Glomerular visceral epithelial cell (primary cell): ENCODE results near the gene KLF7.
A peak's percentile ranks its signal among the peaks of the same experiment; 100 is the strongest.
"Not testable (repeated sequence)": the region's sequence is repeated elsewhere in the genome, so short reads cannot be mapped to it uniquely, and the experiment has no call there.

Experiments
- DNase-seq: peaks from one replicate; pipeline ENCODE4 v3.0.0-alpha.2; 2016; ENCODE audit errors: extremely low spot score

KLF7 gene

GRCh38 chr2:207066166-207066565 is 99.6 kb downstream of the KLF7 start:
- DNase-seq: no peak

DNA sequence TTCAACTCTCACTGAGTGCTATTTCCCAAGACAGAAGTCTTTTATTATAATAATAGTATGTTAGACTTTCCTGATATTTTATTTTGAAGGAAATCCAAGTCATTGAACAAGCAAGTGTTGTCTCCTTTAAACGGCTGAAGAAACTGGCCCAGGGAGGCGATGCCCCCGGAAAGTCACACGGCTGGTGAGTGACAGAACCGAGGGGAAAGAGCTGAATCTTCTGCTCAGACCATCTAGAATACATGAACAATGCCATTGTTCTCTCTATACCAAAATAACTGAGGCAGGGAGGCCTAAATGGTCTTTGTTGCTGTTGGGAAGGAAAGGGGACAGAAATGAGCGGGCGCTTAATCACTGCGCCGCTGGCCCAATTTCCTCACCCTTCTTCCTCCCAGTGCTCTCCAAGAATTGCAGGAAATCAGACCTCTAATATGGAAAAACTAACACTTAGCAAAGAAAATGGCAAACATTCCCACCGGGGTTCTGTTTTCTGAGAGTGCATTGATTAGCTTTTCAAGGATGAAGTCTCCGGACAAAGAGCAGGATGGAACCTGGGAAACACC is 101.5 kb downstream of the KLF7 start:
- DNase-seq: no peak

DNA sequence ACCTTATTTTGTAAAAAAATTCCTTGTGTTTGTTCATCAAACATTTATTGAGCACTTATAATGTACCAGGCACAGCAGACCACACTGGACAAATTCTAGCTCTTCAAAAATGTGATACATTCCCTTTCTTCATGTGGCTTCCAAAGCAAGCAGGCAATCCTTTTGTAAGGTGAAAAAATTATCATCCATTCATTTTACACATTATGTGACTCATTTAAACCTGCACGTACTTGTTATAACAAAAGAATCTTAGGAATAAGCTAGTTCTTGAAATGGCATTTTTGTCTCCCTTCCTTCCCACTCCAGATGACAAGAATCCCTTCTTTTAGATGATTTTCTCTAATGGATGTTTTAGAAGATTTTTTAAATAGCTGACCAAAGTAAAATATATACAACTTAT is 104.6 kb downstream of the KLF7 start:
- no peak for DNase-seq

DNA sequence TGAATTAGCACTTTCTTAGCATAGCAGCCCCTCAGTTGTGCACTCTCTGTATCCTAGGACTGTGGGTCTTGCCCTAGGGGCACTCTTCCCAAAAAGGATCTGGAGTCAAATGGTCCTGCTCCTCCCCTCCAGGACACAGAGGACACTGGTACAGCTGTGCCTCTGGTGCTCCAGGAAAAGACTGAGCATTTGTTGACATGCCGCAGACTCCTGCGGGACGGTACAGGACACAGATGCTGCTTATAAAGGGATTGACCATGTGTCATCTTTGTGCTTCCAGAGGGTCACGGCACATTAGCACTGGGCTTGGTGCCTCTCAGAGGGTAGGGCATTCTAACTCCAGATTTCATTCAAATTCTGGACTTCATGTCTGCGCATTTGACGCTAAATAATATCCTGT is 110.5 kb downstream of the KLF7 start:
- DNase-seq: no peak

DNA sequence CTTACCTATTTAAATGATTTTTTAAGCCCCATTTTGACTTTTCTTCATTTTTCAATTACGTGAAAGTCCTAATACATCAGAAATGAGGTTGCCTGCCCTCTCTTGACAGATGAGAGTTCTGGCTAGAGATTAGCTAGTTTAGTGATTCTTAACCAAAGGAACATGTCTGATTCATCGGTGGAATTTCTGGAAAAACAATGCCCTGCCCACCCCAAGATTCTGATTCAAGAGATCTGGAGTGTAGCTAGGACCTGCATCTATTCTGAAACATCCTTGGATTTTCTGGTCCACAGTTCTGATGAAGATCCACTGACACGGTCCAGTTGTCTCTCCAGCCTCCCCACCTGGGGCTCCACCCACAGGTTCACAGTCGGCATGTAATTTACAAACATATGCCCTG is 111.2 kb downstream of the KLF7 start:
- peak; percentile 28 for DNase-seq

GRCh38 chr2:207051385-207051965 is 114.3 kb downstream of the KLF7 start:
- no peak for DNase-seq

- no peak for DNase-seq
Measured at GRCh38 chr2:207049122-207049521, 116.6 kb downstream of the KLF7 start.

DNA sequence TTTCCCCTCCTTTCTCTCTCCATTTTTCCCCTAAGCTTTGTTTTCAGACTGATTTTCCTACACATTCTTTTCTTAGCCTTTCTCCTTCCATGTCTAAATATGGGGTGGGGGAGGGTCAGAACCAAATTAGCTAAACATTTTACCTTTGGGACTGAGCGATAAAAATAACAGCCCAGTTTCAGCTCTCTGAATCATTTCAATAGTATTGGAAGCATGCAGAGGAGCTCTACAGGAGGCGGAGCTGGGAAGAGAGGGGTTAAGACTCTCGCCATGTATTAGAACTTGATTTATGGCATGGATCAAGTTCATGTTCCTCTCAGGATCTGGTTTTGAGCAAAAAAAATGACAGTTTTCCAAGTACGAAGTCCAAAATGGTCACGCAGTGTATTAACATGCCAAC is 117.3 kb downstream of the KLF7 start:
- DNase-seq: no peak

DNA sequence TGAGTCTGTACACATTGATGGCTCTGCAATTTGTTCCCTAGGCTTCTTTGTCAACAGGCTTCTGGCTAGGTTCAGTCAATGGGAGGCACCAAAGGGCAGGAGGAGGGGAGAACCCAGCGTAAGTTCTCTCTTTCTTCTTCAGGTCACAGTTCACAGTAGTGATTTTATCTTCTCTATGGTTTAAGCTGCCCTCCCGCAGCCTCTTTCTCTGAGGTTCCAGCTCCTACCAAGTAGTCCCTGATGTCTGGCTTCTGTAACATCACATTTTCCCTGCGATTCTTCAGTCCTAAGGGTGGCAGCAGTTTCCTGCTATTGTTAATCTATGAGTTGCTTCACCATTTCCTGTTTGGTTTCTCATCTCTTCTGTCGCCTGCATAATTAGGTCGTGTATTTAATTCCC is 119.0 kb downstream of the KLF7 start:
- DNase-seq: no peak

- DNase-seq: no peak
Measured at GRCh38 chr2:207045531-207045930, 120.2 kb downstream of the KLF7 start.

- no peak for DNase-seq
Measured at GRCh38 chr2:207044379-207045362, 121.1 kb downstream of the KLF7 start.

GRCh38 chr2:207042841-207043240 is 122.9 kb downstream of the KLF7 start:
- no peak for DNase-seq

DNA sequence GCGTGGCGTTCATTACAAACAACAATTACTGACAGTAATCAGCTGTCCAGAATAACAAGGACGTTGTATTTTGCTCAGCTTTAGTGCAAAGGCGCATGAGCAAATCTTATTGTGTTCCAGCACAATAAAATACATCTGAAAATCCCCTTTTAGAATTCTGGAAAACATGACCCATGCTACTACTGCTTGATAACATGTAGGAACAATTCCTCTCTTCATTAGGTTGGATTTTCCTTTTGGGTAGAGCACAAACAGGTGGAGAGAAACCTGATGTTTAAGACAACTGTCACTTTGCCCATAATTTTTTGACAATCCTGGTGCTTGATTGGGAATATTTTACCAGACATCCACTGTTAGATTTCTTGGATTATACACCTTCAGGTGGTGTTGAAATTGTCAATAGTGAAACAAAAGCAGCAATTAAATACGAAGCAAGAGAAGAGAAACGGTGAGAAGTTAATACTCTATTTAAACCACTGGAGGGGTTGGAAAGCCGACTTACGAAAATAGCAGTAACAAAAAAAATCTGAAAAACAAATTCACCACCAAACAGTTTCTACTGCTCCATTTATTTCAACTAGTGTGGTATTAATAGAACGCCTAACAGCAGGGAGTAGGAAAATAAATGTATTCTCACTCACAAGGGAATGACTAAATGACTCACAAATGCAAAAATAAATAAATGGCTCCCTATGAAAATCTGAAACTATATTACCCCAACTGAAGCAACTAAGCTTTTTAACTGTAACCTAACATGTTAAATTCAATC is 123.8 kb downstream of the KLF7 start:
- no peak for DNase-seq

DNA sequence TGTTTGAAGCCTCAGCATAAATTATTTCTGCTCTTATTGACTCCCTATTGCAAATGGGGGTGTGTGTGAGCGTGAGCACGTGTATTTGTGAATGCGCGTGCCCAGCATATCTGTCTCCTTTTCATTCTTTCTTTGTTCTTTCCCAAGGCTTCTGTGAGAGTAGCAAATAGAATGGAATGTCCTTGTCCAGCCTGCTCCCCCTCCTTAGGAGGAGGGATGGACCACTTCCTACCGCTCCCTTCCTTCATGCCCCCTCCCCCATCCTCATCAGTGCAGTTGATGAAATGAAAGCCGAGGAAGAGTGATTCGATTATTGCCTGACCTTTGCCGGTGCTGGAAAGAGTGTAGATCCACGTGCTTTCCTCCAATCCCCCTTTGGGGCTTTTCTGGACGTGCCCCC is 124.5 kb downstream of the KLF7 start:
- no peak for DNase-seq

DNA sequence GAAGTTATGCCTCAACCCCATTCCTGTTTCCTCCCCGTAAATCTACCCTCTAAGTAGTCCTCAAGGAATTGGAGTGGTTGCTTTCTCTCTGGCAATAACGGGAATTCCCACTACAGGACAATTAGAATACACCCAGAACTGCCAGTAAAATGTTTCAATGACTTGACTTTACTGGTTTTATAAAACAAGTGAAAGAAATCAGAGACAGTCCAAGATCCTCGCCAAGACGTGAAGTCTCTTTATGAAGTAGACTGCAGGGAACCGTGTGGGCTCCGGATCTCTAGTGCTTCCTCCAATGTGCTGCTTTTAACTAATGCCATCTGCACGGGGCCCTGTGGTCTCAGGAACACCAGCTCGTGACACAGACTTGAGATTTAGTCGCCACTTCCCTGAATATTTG is 125.1 kb downstream of the KLF7 start:
- no peak for DNase-seq

DNA sequence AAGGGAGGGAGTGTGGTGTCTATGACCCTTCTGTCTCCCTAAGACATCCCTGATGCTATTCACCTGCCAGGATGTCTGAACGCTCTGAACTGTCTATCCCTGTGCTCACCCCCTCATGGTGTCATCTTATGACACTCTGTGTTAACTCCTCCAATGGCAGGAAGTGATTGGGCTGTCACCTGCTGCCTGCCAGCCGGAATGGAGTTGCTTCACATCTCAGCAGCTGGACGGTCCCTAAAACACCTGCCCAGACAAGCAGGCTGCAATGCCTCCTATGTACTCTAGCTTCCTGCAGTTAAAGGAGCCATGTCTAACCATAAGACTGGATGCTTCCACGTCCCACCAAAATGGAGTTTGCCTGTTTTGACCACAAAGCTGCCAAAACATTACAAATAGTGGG is 126.5 kb downstream of the KLF7 start:
- DNase-seq: no peak

DNA sequence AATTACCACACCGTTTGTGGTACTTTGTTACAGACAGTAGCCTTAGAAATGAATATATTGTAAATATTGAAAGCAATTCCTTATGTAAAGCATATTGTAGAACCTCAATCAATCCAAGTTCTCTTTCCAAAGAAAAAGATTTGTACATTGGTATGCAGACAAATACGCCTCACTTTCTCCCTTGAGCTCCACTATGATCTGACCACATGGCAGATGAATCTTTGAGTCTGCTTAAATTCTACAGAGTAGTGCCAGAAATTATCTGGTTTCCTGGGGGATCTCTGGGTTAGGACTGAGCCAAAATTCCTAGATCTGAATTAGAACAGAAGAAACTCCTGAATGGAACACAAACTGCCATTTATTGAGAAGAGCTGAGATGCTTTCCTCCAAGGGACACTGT is 127.4 kb downstream of the KLF7 start:
- no peak for DNase-seq

GRCh38 chr2:207037896-207038295 is 127.9 kb downstream of the KLF7 start:
- no peak for DNase-seq

DNA sequence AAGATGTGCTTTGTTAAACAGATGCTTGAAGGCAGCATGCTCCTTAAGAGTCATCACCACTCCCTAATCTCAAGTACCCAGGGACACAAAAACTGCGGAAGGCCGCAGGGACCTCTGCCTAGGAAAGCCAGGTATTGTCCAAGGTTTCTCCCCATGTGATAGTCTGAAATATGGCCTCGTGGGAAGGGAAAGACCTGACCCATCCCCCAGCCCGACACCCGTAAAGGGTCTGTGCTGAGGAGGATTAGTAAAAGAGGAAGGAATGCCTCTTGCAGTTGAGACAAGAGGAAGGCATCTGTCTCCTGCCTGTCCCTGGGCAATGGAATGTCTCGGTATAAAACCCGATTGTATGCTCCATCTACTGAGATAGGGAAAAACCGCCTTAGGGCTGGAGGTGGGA is 128.7 kb downstream of the KLF7 start:
- DNase-seq: not testable (repeated sequence)

- DNase-seq: no peak
Measured at GRCh38 chr2:207035875-207036274, 129.9 kb downstream of the KLF7 start.

DNA sequence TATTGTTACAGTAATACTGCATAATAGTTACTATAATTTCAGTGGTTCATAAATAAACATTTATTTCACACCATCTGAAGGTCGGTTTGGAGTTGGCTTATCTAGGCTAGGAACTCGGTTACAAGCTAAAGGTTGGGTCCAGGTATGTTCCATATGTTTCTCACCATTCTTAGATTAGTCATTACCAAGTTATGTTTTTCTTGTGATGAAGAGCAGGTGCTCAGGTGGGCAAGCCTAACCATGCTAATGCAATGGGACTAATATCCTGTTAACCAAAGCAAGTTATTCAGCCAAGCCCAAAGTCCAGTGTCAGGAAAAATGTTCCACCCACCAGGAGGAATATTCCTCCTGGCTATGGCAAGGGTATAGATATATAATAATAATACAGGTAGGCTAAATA is 133.3 kb downstream of the KLF7 start:
- DNase-seq: no peak
